ENCODE results near the gene ATP8A2. TPM values are rescaled to one million over a fixed set of nuclear protein-coding genes. Genes with fewer than 3 reads are reported as not detected.

The ATP8A2 gene
- total and polyA plus RNA-seq, 10 of the 15 experiments (the other 5 are each of a cell fraction or from before 2014, with no cell fraction given) = 0.01 to 0.04 (median 0.04) TPM; not detected in 7

DNA sequence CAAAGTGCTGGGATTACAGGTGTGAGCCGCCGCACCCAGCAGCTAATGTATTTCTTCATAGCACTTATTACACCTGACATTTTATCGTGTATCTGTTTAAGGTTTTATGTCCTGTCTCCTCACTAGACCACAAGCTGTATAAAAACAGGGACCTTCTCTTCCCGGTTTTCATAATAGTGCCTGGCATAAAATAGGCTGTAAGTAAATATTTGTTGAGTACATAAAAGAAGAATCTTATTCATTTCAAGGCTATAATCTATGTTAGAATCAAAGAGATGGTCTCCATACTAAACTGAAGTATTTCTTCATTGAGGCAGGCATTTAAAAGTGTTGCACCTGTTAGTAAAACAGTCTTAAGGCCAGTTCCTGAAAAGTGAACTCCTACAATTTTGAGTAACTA lies 486.1 kb downstream of the ATP8A2 start (continued):
- TF ChIP-seq, protein P1, sequence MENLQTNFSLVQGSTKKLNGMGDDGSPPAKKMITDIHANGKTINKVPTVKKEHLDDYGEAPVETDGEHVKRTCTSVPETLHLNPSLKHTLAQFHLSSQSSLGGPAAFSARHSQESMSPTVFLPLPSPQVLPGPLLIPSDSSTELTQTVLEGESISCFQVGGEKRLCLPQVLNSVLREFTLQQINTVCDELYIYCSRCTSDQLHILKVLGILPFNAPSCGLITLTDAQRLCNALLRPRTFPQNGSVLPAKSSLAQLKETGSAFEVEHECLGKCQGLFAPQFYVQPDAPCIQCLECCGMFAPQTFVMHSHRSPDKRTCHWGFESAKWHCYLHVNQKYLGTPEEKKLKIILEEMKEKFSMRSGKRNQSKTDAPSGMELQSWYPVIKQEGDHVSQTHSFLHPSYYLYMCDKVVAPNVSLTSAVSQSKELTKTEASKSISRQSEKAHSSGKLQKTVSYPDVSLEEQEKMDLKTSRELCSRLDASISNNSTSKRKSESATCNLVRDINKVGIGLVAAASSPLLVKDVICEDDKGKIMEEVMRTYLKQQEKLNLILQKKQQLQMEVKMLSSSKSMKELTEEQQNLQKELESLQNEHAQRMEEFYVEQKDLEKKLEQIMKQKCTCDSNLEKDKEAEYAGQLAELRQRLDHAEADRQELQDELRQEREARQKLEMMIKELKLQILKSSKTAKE (IDR thresholded peaks at IDR 0.05; ENCODE audit: low read depth, poor library complexity, severe bottlenecking) = no peak

DNA sequence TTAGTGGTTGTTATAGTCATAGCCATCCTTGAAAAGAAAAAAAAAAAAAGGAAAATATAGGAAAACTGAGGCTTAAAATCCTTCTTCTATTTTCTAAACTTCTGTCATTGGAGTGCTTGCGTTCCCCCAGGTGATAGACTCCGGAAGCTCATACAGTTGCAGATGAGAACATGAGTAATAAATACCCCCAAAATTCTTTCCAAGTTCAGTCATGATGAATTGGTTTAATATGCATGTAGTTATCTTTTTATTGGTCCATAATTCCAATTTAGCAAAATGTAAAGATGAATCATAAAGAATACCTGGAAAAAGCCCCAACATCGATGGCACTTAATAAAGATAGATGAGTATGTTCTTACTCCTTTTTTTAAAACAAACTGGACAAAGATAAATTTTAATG lies 487.8 kb downstream of the ATP8A2 start:
- FAIRE-seq = no peak
- CTCF ChIA-PET = no interaction called here
- SMC1A ChIA-PET (ENCODE audit: uncharacterized antibody, unreplicated experiment) = interaction anchor here (0.6 kb wide), 1 partner anchor 413 kb away, joined by 3 read pairs; no protein-coding TSS in a partner anchor
- RAD21 ChIA-PET (ENCODE audit: unreplicated experiment) = no interaction called here
- H3K27me3 ChIP-seq (replicated peaks in 1 of 2; ENCODE audit: control insufficient read depth in 2 of 2, insufficient read depth in 2 of 2, low read length in 1 of 2) = no peaks in the 10 kb centered on the region
- intact Hi-C loops (cut with micrococcal nuclease; ENCODE audit: unreplicated experiment) (no loop called here), in situ Hi-C loops (cut with MboI) (no loop called here)
- WGBS (ENCODE audit: insufficient coverage, insufficient replicate concordance, low lambda C conversion rate, missing lambda C conversion rate) = 27% methylated on average over 3 of the region's 3 CpGs
- H2AFZ ChIP-seq (ENCODE audit: control insufficient read depth, low read depth, low read length) = no peak overlapping the region
- H3K27ac ChIP-seq (ENCODE audit: control insufficient read depth, insufficient read depth) = no peak overlapping the region
- BruUV-seq (replicated peaks) = no TSS peak
- no peak overlapping the region for H3K4me3 ChIP-seq
- H3K4me1 ChIP-seq (ENCODE audit: control insufficient read depth, insufficient read depth, low read length) = no peaks in the 10 kb centered on the region
- no peak overlapping the region for H3K4me2 ChIP-seq (ENCODE audit: control insufficient read depth, insufficient read depth)
- DNase-seq (ENCODE audit: low read depth, low spot score) = no peak
- H3K9me3 ChIP-seq (replicated peaks; ENCODE audit: control insufficient read depth, insufficient read depth, low read length) = no peaks in the 10 kb centered on the region
- no peaks in the 10 kb centered on the region for H3K36me3 ChIP-seq (ENCODE audit: control insufficient read depth in 2 of 2, insufficient read depth in 2 of 2, low read length in 1 of 2)
- no peaks in the 10 kb centered on the region for H4K20me1 ChIP-seq (ENCODE audit: control insufficient read depth, insufficient read depth)
- ATAC-seq = no peak
- POLR2A ChIA-PET = no interaction called here
- H3K79me2 ChIP-seq (ENCODE audit: control insufficient read depth, insufficient read depth, low read length) = no peaks in the 10 kb centered on the region
- no peak overlapping the region for H3K9ac ChIP-seq (ENCODE audit: control insufficient read depth, insufficient read depth, low read length)
- TF ChIP-seq, protein P2, sequence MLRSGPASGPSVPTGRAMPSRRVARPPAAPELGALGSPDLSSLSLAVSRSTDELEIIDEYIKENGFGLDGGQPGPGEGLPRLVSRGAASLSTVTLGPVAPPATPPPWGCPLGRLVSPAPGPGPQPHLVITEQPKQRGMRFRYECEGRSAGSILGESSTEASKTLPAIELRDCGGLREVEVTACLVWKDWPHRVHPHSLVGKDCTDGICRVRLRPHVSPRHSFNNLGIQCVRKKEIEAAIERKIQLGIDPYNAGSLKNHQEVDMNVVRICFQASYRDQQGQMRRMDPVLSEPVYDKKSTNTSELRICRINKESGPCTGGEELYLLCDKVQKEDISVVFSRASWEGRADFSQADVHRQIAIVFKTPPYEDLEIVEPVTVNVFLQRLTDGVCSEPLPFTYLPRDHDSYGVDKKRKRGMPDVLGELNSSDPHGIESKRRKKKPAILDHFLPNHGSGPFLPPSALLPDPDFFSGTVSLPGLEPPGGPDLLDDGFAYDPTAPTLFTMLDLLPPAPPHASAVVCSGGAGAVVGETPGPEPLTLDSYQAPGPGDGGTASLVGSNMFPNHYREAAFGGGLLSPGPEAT (IDR thresholded peaks at IDR 0.05; ENCODE audit: low read depth) = no peak
- TF ChIP-seq, protein P3, sequence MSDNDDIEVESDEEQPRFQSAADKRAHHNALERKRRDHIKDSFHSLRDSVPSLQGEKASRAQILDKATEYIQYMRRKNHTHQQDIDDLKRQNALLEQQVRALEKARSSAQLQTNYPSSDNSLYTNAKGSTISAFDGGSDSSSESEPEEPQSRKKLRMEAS (IDR thresholded peaks at IDR 0.05; ENCODE audit: low read depth, low read length) = no peak
- TF ChIP-seq ESRRA (IDR thresholded peaks at IDR 0.05; ENCODE audit: low read length) (no peak), FOXK2 (IDR thresholded peaks at IDR 0.05) (no peak), CHD4 (IDR thresholded peaks at IDR 0.05) (no peak), CBFB (IDR thresholded peaks at IDR 0.05; ENCODE audit: low read depth) (no peak), STAT1 (conservative IDR thresholded peaks at IDR 0.05) (no peak), SMC3 (IDR thresholded peaks at IDR 0.05; ENCODE audit: borderline replicate concordance, low read length) (no peak)
- TF ChIP-seq, protein P4, sequence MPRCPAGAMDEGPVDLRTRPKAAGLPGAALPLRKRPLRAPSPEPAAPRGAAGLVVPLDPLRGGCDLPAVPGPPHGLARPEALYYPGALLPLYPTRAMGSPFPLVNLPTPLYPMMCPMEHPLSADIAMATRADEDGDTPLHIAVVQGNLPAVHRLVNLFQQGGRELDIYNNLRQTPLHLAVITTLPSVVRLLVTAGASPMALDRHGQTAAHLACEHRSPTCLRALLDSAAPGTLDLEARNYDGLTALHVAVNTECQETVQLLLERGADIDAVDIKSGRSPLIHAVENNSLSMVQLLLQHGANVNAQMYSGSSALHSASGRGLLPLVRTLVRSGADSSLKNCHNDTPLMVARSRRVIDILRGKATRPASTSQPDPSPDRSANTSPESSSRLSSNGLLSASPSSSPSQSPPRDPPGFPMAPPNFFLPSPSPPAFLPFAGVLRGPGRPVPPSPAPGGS (IDR thresholded peaks at IDR 0.05; ENCODE audit: borderline replicate concordance, insufficient read depth, low read depth, low read length, poor library complexity, severe bottlenecking) = no peak
- TF ChIP-seq, protein P5, sequence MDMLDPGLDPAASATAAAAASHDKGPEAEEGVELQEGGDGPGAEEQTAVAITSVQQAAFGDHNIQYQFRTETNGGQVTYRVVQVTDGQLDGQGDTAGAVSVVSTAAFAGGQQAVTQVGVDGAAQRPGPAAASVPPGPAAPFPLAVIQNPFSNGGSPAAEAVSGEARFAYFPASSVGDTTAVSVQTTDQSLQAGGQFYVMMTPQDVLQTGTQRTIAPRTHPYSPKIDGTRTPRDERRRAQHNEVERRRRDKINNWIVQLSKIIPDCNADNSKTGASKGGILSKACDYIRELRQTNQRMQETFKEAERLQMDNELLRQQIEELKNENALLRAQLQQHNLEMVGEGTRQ (IDR thresholded peaks at IDR 0.05; ENCODE audit: borderline replicate concordance, low read depth, low read length) = no peak
- TF ChIP-seq, protein P1 (IDR thresholded peaks at IDR 0.05; ENCODE audit: low read depth, poor library complexity, severe bottlenecking) = no peak

Measured in GM12878 (cell line).